HepG2 (cell line): ENCODE data around the gene SERINC5. TPM values are rescaled to one million over a fixed set of nuclear protein-coding genes. Genes with fewer than 3 reads are reported as not detected.
A peak's percentile ranks its signal among the peaks of the same experiment; 100 is the strongest.

Source experiments
- ASH2L ChIP-seq: fragments of 300-600, 200-600 bp; sonication (generic); IDR thresholded peaks from 2 replicates; pipeline ENCODE4 v1.7.0; 2017; ENCODE audit warnings: low read depth, mild to moderate bottlenecking, moderate library complexity, mixed read lengths, low read length; ENCODE audit not compliant: insufficient read length
- BRD4 ChIP-seq: sonication (generic); formaldehyde crosslinking; IDR thresholded peaks from 2 replicates; pipeline ENCODE4 v1.4.0; 2020; ENCODE audit warnings: missing genetic modification reagents
- CEBPB ChIP-seq: IDR thresholded peaks from 2 replicates; pipeline ENCODE4 v1.6.1; 2011; ENCODE audit warnings: low read depth, low read length, improper control_type of control experiment, borderline replicate concordance
- FOXO1 ChIP-seq: sonication (generic); formaldehyde crosslinking; IDR thresholded peaks from 2 replicates; pipeline ENCODE4 v1.4.0; 2020; ENCODE audit warnings: missing genetic modification reagents
- LCORL ChIP-seq, 2 experiments: fragments of 450-650 bp in 1 of 2; sonication (generic) in 1 of 2; formaldehyde crosslinking in 1 of 2; IDR thresholded peaks; 2 replicates each; pipeline versions ENCODE4 v1.5.0 to v1.6.1; 2017 to 2020; ENCODE audit warnings: antibody characterized with exemption in 1 of 2, missing genetic modification reagents in 1 of 2
- MXD1 ChIP-seq: sonication (generic); formaldehyde crosslinking; IDR thresholded peaks from 2 replicates; pipeline ENCODE4 v1.4.0; 2020; ENCODE audit warnings: mild to moderate bottlenecking, missing genetic modification reagents
- MYC ChIP-seq: sonication (generic); formaldehyde crosslinking; IDR thresholded peaks from 2 replicates; pipeline ENCODE4 v1.9.0; 2021; ENCODE audit warnings: missing genetic modification reagents, borderline replicate concordance
- MYPOP ChIP-seq: sonication (generic); formaldehyde crosslinking; IDR thresholded peaks from 2 replicates; pipeline ENCODE4 v1.8.1; 2023; ENCODE audit warnings: mild to moderate bottlenecking, moderate library complexity, missing genetic modification reagents
- RFX3 ChIP-seq: IDR thresholded peaks from 2 replicates; pipeline ENCODE4 v1.6.1; 2016; ENCODE audit warnings: missing biosample characterization, missing genetic modification reagents
- SPEN ChIP-seq: sonication (generic); formaldehyde crosslinking; IDR thresholded peaks from 2 replicates; pipeline ENCODE4 v1.5.1; 2020; ENCODE audit warnings: low read depth, mild to moderate bottlenecking, missing genetic modification reagents
- TIGD3 ChIP-seq: sonication (generic); formaldehyde crosslinking; IDR thresholded peaks from 2 replicates; pipeline ENCODE4 v1.5.1; 2020; ENCODE audit warnings: mild to moderate bottlenecking, missing genetic modification reagents, borderline replicate concordance
- ZBTB21 ChIP-seq: sonication (generic); formaldehyde crosslinking; IDR thresholded peaks from 2 replicates; pipeline ENCODE4 v1.4.0; 2020; ENCODE audit warnings: missing genetic modification reagents
- ZBTB26 ChIP-seq: IDR thresholded peaks from 2 replicates; pipeline ENCODE4 v1.6.1; 2016; ENCODE audit warnings: missing compliant biosample characterization, missing genetic modification reagents, borderline replicate concordance
- ZFYVE20 ChIP-seq: sonication (generic); formaldehyde crosslinking; IDR thresholded peaks from 2 replicates; pipeline ENCODE4 v1.8.0; 2023; ENCODE audit warnings: low read depth, mild to moderate bottlenecking, moderate library complexity, missing genetic modification reagents, borderline replicate concordance
- ZKSCAN8 ChIP-seq: IDR thresholded peaks from 2 replicates; pipeline ENCODE4 v1.6.1; 2016; ENCODE audit warnings: borderline replicate concordance, missing genetic modification reagents, missing compliant biosample characterization
- ZNF253 ChIP-seq: sonication (generic); formaldehyde crosslinking; IDR thresholded peaks from 2 replicates; pipeline ENCODE4 v1.8.0; 2022; ENCODE audit warnings: mild to moderate bottlenecking, missing genetic modification reagents, borderline replicate concordance
- ZNF431 ChIP-seq: sonication (generic); formaldehyde crosslinking; IDR thresholded peaks from 2 replicates; pipeline ENCODE4 v1.9.0; 2022; ENCODE audit warnings: missing genetic modification reagents, low read depth, mild to moderate bottlenecking, borderline replicate concordance
- ZNF557 ChIP-seq: sonication (generic); formaldehyde crosslinking; IDR thresholded peaks from 2 replicates; pipeline ENCODE4 v1.4.0; 2020; ENCODE audit warnings: missing genetic modification reagents
- ZNF75D ChIP-seq: sonication (generic); formaldehyde crosslinking; IDR thresholded peaks from 2 replicates; pipeline ENCODE4 v1.8.1; 2023; ENCODE audit warnings: missing genetic modification reagents, mild to moderate bottlenecking, borderline replicate concordance
- ZNF841 ChIP-seq: sonication (generic); formaldehyde crosslinking; IDR thresholded peaks from 2 replicates; pipeline ENCODE4 v1.8.1; 2023; ENCODE audit warnings: missing genetic modification reagents, borderline replicate concordance
- polyA plus RNA-seq, 8 experiments: library from polyadenylated mRNA; depleted of rRNA in 3 of 8; stranded (reverse) in 7 of 8; unstranded in 1 of 8; fragments of >200 nt; fragmentation: Illumina TruSeq in 4 of 8; extraction: Trizol in 4 of 8; gene quantifications; 2 replicates each; pipeline versions ENCODE4 v1.2.1 to v1.2.3, GENCODE V29; 2011 to 2016; ENCODE audit warnings: low read depth in 4 of 8, missing spikeins in 1 of 8, mixed read lengths in 1 of 8; ENCODE audit not compliant: insufficient read depth in 1 of 8
- total RNA-seq, 5 experiments: library from RNA; depleted of rRNA; stranded (reverse); fragments of >200 nt; fragmentation: Illumina TruSeq; extraction: Trizol; gene quantifications; 2 replicates each; pipeline ENCODE4 v1.2.3, GENCODE V29; 2016; ENCODE audit warnings: low read depth in 1 of 5
- TF ChIP-seq, protein P1 (sequence below): sonication (generic); formaldehyde crosslinking; IDR thresholded peaks from 2 replicates; pipeline ENCODE4 v1.4.0; 2020; ENCODE audit warnings: missing genetic modification reagents
- TF ChIP-seq, protein P2 (sequence below): sonication (generic); formaldehyde crosslinking; conservative IDR thresholded peaks from 2 replicates; pipeline ENCODE4 v1.8.0; 2022; ENCODE audit warnings: low read depth, missing genetic modification reagents

The SERINC5 gene
- total and polyA plus RNA-seq, 2 of the 13 experiments (the other 11 are each of a cell fraction or from before 2014, with no cell fraction given): 17.3 to 22.8 TPM

DNA sequence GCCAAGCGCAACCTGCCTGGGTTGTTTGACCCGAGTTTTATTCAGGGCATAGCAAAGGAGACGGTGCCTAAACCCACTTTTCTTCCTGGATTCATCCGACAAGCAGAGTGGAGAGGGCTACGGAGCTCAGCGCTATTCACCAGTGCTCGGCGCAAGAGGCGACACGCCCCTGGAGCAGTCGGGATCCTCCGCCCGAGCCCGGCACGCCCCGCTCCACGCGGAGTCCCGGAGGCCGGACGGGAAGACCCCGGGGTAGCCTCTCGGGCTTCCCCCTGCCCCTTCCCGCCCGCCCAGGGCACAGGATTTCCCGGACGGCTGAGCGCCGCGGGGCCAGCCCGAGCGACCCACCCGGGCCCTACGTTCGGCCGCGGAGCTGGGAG, 427 bp downstream of the SERINC5 start (continued):
- TF ChIP-seq ZFYVE20 (CRISPR knock-in tag) (no peak), MXD1 (CRISPR knock-in tag) (peak; percentile 64; the same call in 1 of the 2 replicates), ZNF841 (no peak), ZNF557 (peak; percentile 15; the same call in 1 of the 2 replicates), MYC (CRISPR knock-in tag) (0 out of 2 replicates have a peak, but pooled peaks have one; percentile 18), ASH2L (no peak), ZKSCAN8 (CRISPR knock-in tag) (0 out of 2 replicates have a peak, but pooled peaks have one; percentile 1), MYPOP (CRISPR knock-in tag) (peak; percentile 99), CEBPB (no peak), SPEN (0 out of 2 replicates have a peak, but pooled peaks have one; percentile 11), TIGD3 (CRISPR knock-in tag) (no peak; the same call in 1 of the 2 replicates), ZNF75D (CRISPR knock-in tag) (no peak), FOXO1 (CRISPR knock-in tag) (no peak), ZBTB21 (no peak), ZNF431 (CRISPR knock-in tag) (0 out of 2 replicates have a peak, but pooled peaks have one; percentile 22), ZBTB26 (CRISPR knock-in tag) (0 out of 2 replicates have a peak, but pooled peaks have one; percentile 6), ZNF253 (CRISPR knock-in tag) (peak; percentile 41; the same call in 1 of the 2 replicates), LCORL (IDR thresholded peaks at IDR 0.05) (no peak), LCORL (CRISPR knock-in tag; IDR thresholded peaks at IDR 0.05) (0 out of 2 replicates have a peak, but pooled peaks have one; percentile 4), RFX3 (CRISPR knock-in tag) (no peak), BRD4 (CRISPR knock-in tag) (0 out of 2 replicates have a peak, but pooled peaks have one; percentile 23)
- TF ChIP-seq, protein P1, sequence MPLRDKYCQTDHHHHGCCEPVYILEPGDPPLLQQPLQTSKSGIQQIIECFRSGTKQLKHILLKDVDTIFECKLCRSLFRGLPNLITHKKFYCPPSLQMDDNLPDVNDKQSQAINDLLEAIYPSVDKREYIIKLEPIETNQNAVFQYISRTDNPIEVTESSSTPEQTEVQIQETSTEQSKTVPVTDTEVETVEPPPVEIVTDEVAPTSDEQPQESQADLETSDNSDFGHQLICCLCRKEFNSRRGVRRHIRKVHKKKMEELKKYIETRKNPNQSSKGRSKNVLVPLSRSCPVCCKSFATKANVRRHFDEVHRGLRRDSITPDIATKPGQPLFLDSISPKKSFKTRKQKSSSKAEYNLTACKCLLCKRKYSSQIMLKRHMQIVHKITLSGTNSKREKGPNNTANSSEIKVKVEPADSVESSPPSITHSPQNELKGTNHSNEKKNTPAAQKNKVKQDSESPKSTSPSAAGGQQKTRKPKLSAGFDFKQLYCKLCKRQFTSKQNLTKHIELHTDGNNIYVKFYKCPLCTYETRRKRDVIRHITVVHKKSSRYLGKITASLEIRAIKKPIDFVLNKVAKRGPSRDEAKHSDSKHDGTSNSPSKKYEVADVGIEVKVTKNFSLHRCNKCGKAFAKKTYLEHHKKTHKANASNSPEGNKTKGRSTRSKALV (CRISPR knock-in tag): peak; percentile 62; the same call in 1 of the 2 replicates
- TF ChIP-seq, protein P2, sequence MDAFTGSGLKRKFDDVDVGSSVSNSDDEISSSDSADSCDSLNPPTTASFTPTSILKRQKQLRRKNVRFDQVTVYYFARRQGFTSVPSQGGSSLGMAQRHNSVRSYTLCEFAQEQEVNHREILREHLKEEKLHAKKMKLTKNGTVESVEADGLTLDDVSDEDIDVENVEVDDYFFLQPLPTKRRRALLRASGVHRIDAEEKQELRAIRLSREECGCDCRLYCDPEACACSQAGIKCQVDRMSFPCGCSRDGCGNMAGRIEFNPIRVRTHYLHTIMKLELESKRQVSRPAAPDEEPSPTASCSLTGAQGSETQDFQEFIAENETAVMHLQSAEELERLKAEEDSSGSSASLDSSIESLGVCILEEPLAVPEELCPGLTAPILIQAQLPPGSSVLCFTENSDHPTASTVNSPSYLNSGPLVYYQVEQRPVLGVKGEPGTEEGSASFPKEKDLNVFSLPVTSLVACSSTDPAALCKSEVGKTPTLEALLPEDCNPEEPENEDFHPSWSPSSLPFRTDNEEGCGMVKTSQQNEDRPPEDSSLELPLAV (CRISPR knock-in tag): no peak
